CD14-positive monocyte (primary cell): ENCODE data around the gene RNF220. TPM values are rescaled to one million over a fixed set of nuclear protein-coding genes. Genes with fewer than 3 reads are reported as not detected.
A peak's percentile ranks its signal among the peaks of the same experiment; 100 is the strongest.

Experiments
- DNase-seq, 3 donors: peaks; one replicate each; pipeline ENCODE4 v3.0.0-alpha.2; 2011 to 2022
- H2AFZ ChIP-seq: 2 replicates; pipeline ENCODE4 v1.6.0; 2012; ENCODE audit warnings: mild to moderate bottlenecking, low read depth, low read length, inconsistent platforms; ENCODE audit not compliant: insufficient read depth, poor library complexity, severe bottlenecking
- H3K27ac ChIP-seq, 2 donors: 1 replicate in 1 of 2; 2 replicates in 1 of 2; pipeline ENCODE4 v1.5.1; 2012 to 2013; ENCODE audit warnings: low read length in 2 of 2, control low read depth in 1 of 2, inconsistent platforms in 1 of 2, low read depth in 1 of 2, mild to moderate bottlenecking in 1 of 2
- H3K27me3 ChIP-seq, 2 donors: one replicate each; pipeline versions ENCODE4 v1.6.0 to v1.6.1; 2011 to 2013; ENCODE audit warnings: low read length in 2 of 2; ENCODE audit not compliant: control insufficient read depth in 2 of 2, insufficient read depth in 2 of 2
- H3K36me3 ChIP-seq, 2 donors: replicated peaks in 1 of 2; 1 replicate in 1 of 2; 2 replicates in 1 of 2; pipeline versions ENCODE4 v1.5.1 to v1.6.1; 2012 to 2013; ENCODE audit warnings: low read length in 2 of 2, control low read depth in 1 of 2, inconsistent platforms in 1 of 2, mild to moderate bottlenecking in 1 of 2; ENCODE audit not compliant: insufficient read depth in 2 of 2, control insufficient read depth in 1 of 2
- H3K4me1 ChIP-seq, 2 donors: 1 replicate in 1 of 2; 2 replicates in 1 of 2; pipeline versions ENCODE4 v1.5.1 to v1.6.1; 2012 to 2013; ENCODE audit warnings: low read length in 2 of 2, control low read depth in 1 of 2, inconsistent platforms in 1 of 2, mild to moderate bottlenecking in 1 of 2, moderate library complexity in 1 of 2; ENCODE audit not compliant: insufficient read depth in 2 of 2, control insufficient read depth in 1 of 2
- H3K4me2 ChIP-seq: replicated peaks from 2 replicates; pipeline ENCODE3; 2012; ENCODE audit warnings: low read length, moderate library complexity, mild to moderate bottlenecking; ENCODE audit not compliant: poor library complexity, severe bottlenecking; ENCODE audit errors: extremely low read depth
- H3K4me3 ChIP-seq, 3 experiments: fragments of 200-600 bp in 1 of 3; sonication (generic) in 1 of 3; replicated peaks in 1 of 3; 1 replicate in 2 of 3; 2 replicates in 1 of 3; pipeline ENCODE4 v1.5.1; 2011 to 2013; ENCODE audit warnings: low read length in 3 of 3, mild to moderate bottlenecking in 3 of 3, control low read depth in 2 of 3, low read depth in 2 of 3, inconsistent platforms in 1 of 3, moderate library complexity in 1 of 3
- H3K79me2 ChIP-seq: 2 replicates; pipeline ENCODE4 v1.6.0; 2012; ENCODE audit warnings: mild to moderate bottlenecking, control low read depth, inconsistent platforms, low read length, moderate library complexity; ENCODE audit not compliant: insufficient read depth
- H3K9ac ChIP-seq: 2 replicates; pipeline ENCODE4 v1.6.0; 2017; ENCODE audit warnings: low read length, mild to moderate bottlenecking; ENCODE audit not compliant: insufficient read depth, poor library complexity, severe bottlenecking
- H3K9me3 ChIP-seq, 2 donors: replicated peaks in 1 of 2; 1 replicate in 1 of 2; 2 replicates in 1 of 2; pipeline versions ENCODE4 v1.5.1 to v1.6.1; 2012 to 2013; ENCODE audit warnings: low read length in 2 of 2, control low read depth in 1 of 2; ENCODE audit not compliant: control insufficient read depth in 1 of 2, insufficient read depth in 1 of 2
- H4K20me1 ChIP-seq: 2 replicates; pipeline ENCODE4 v1.6.0; 2012; ENCODE audit warnings: mild to moderate bottlenecking, low read length, control low read depth, moderate library complexity; ENCODE audit not compliant: insufficient read depth
- H3K27ac Mint-ChIP-seq, 7 donors: one replicate each; pipeline ENCODE4 v1.8.0; 2020; ENCODE audit warnings: mild to moderate bottlenecking in 7 of 7, mixed read lengths in 7 of 7, moderate library complexity in 6 of 7, inconsistent platforms in 2 of 7
- H3K27me3 Mint-ChIP-seq, 3 donors: one replicate each; pipeline ENCODE4 v1.8.0; 2021 to 2022; ENCODE audit warnings: low read depth in 3 of 3, mild to moderate bottlenecking in 3 of 3, mixed read lengths in 3 of 3, moderate library complexity in 3 of 3, inconsistent platforms in 1 of 3
- H3K36me3 Mint-ChIP-seq, 2 donors: one replicate each; pipeline ENCODE4 v1.8.0; 2020; ENCODE audit warnings: mixed read lengths in 2 of 2, inconsistent platforms in 1 of 2, mild to moderate bottlenecking in 1 of 2
- H3K4me1 Mint-ChIP-seq: one replicate; pipeline ENCODE4 v1.8.0; 2020; ENCODE audit warnings: mild to moderate bottlenecking, mixed read lengths
- H3K4me3 Mint-ChIP-seq, 2 donors: one replicate each; pipeline ENCODE4 v1.8.0; 2020; ENCODE audit warnings: mild to moderate bottlenecking in 2 of 2, mixed read lengths in 2 of 2, moderate library complexity in 1 of 2
- H3K9me3 Mint-ChIP-seq, 7 donors: one replicate each; pipeline ENCODE4 v1.8.0; 2020 to 2022; ENCODE audit warnings: mixed read lengths in 7 of 7, mild to moderate bottlenecking in 6 of 7, moderate library complexity in 6 of 7, inconsistent platforms in 2 of 7
- WGBS: methylation state at CpG from one replicate; pipeline ENCODE4 v1.1.5; 2013; ENCODE audit warnings: missing lambda C conversion rate; ENCODE audit not compliant: insufficient coverage; 5-methylcytosine and 5-hydroxymethylcytosine counted together
- intact Hi-C, 2 donors: fragments of 100-400 bp; cut with micrococcal nuclease; formaldehyde crosslinking; loops; one replicate each; pipeline versions ENCODE4 v1.15.0 to v1.15.1; 2023
- polyA plus RNA-seq, 3 donors: library from polyadenylated mRNA; depleted of rRNA in 1 of 3; unstranded in 2 of 3; stranded (reverse) in 1 of 3; fragments of 300-500 nt in 2 of 3; fragments of >200 nt in 1 of 3; fragmentation: Illumina TruSeq in 2 of 3; gene quantifications; 1 replicate in 2 of 3; 2 replicates in 1 of 3; pipeline ENCODE4 v1.2.3, GENCODE V29; 2012 to 2021
- TF ChIP-seq, protein P1 (sequence below): fragments of 200-600 bp; IDR thresholded peaks from one replicate; pipeline ENCODE4 v1.8.0; 2022; ENCODE audit warnings: antibody characterized with exemption, mild to moderate bottlenecking

The RNF220 gene
- polyA plus RNA-seq, 3 donors, result 39.4 to 133 (median 49.4) TPM

DNA sequence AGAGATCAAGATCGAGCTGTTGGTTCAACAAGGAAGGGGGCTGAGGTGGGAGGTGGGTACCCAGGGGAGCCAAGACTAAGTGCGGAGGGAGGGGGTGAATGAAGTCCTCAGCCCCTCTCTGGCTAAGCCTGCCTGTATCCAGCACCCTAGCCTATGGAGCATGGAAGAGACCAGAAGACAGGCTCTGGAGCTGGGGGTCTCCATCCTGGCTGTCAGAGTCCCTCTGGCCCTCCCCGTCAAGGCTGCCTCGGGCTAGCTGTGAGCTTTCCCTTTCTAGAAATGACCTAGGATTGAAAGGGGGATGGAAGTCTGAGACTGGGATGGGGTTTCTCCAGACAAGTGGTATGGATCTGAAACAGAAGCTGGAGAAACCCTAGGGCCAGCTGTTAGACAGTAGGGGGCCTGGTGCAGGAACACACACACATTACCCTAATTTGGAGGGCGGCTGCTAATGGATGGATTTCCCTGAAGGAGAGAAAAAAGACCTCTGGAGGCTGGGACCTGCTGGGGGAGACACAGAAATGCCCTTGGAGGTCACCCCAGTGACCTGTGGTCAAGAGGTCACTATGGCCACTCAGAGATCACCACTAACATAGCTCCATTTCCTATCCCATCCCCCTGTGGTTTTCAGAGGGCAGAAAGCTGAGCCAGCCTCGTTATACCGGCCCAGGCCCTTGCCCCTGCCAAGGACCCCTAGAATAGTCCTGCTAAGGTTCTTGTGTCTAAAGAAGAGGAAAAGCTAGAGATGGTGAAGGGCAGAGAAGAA is 161.4 kb downstream of the RNF220 start:
- Histone ChIP-seq H3K4me3 (no peak overlapping the region), H3K79me2 (no peaks in the 10 kb centered on the region), H2AFZ (no peak overlapping the region), H3K4me1 (no peaks in the 10 kb centered on the region), H3K4me2 (no peak overlapping the region), H3K27me3 (no peaks in the 10 kb centered on the region), H3K9me3 (no peaks in the 10 kb centered on the region), H3K27ac (no peak overlapping the region), H4K20me1 (no peaks in the 10 kb centered on the region), H3K36me3 (no peaks in the 10 kb centered on the region), H3K9ac (no peak overlapping the region)
- H3K27ac Mint-ChIP-seq, result peak overlapping the region in 1 of 7 donors; percentile 34
- H3K4me3 Mint-ChIP-seq, result no peak overlapping the region
- peaks cover 0 to 6% (median 0%) of the 10 kb centered on the region in 3 donors for H3K27me3 Mint-ChIP-seq
- peaks cover 0 to 1% (median 0%) of the 10 kb centered on the region in 7 donors for H3K9me3 Mint-ChIP-seq
- no peaks in the 10 kb centered on the region for H3K36me3 Mint-ChIP-seq
- H3K4me1 Mint-ChIP-seq, result no peaks in the 10 kb centered on the region
- intact Hi-C loops, result no loop called here
- WGBS, result 89% methylated on average over 1 of the region's 7 CpGs
- TF ChIP-seq, protein P1, sequence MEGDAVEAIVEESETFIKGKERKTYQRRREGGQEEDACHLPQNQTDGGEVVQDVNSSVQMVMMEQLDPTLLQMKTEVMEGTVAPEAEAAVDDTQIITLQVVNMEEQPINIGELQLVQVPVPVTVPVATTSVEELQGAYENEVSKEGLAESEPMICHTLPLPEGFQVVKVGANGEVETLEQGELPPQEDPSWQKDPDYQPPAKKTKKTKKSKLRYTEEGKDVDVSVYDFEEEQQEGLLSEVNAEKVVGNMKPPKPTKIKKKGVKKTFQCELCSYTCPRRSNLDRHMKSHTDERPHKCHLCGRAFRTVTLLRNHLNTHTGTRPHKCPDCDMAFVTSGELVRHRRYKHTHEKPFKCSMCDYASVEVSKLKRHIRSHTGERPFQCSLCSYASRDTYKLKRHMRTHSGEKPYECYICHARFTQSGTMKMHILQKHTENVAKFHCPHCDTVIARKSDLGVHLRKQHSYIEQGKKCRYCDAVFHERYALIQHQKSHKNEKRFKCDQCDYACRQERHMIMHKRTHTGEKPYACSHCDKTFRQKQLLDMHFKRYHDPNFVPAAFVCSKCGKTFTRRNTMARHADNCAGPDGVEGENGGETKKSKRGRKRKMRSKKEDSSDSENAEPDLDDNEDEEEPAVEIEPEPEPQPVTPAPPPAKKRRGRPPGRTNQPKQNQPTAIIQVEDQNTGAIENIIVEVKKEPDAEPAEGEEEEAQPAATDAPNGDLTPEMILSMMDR, result no peak
- no peak for DNase-seq

DNA sequence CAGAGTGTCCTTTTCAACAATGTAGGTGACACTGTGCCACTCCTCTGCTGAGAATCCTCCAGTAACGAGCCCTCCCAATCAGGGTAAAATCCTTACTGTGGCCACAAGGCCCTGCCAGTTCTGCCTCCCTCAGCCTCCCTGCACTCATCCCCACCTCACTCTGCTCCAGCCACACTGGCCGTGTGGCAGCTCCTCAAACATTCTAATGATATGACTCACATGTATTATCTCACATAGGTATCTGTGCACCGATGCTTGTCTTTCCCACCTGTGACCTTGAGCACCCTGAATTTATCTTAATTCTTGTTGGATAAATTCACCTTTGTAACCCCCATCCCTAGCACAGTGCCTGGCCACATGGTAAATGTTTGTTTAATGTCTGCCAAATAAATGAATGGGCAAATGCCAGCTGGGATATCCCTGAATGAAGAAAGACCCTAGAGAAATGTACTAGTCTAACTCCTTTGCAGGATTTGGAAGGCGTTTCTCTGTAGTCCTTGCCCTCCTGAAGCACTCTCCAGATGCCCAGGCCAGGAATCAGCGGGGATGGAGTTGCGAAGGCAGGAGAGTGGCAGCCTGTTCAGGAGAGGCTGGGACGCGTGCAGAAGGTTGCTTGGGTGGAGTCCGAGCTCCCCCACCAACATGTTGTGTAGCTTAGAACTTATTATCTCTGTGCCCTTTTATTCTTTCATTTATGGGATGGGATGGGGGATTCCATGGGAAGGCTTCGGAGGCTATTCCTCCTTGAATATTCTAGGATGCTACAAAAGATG is 163.3 kb downstream of the RNF220 start:
- no peaks in the 10 kb centered on the region for H3K36me3 Mint-ChIP-seq
- no peaks in the 10 kb centered on the region for H3K36me3 ChIP-seq
- no peaks in the 10 kb centered on the region for H3K4me1 Mint-ChIP-seq
- no peaks in the 10 kb centered on the region for H3K27me3 ChIP-seq
- H3K79me2 ChIP-seq, result no peaks in the 10 kb centered on the region
- TF ChIP-seq, protein P1, result no peak
- no peaks in the 10 kb centered on the region for H3K9me3 Mint-ChIP-seq
- no peaks in the 10 kb centered on the region for H3K9me3 ChIP-seq
- H3K4me3 ChIP-seq, result no peak overlapping the region
- intact Hi-C loops, result no loop called here
- H4K20me1 ChIP-seq, result no peaks in the 10 kb centered on the region
- H3K27ac Mint-ChIP-seq, result no peak overlapping the region
- H3K9ac ChIP-seq, result no peak overlapping the region
- H3K4me1 ChIP-seq, result no peaks in the 10 kb centered on the region
- H3K4me2 ChIP-seq, result no peak overlapping the region
- no peak overlapping the region for H2AFZ ChIP-seq
- H3K27me3 Mint-ChIP-seq, result peaks cover 0 to 6% (median 0%) of the 10 kb centered on the region in 3 donors
- H3K27ac ChIP-seq, result no peak overlapping the region
- 82% methylated on average over 2 of the region's 10 CpGs for WGBS
- DNase-seq, result no peak
- H3K4me3 Mint-ChIP-seq, result no peak overlapping the region
